Measurements from ENCODE around the gene PELI3.

GRCh38 chr11:66523611-66524010 is 56.9 kb downstream of the PELI3 start:
- TF ChIP-seq CTCF (IDR thresholded peaks at IDR 0.05; ENCODE audit: borderline replicate concordance, extremely low read depth, low read length, poor library complexity, severe bottlenecking) = no peak
- TF ChIP-seq EZH2 (IDR thresholded peaks at IDR 0.05; ENCODE audit: borderline replicate concordance, low read depth, low read length, severe bottlenecking) = no peak

Data from DND-41 (cell line).